Lower leg skin (tissue), 3 donors: ENCODE data around the gene RAB11FIP3.

ENCODE experiments used
- POLR2A ChIP-seq, 2 donors: fragments of 450-650 bp; IDR thresholded peaks; one replicate each; pipeline ENCODE4 v1.6.1; 2016 to 2017; ENCODE audit warnings: antibody characterized with exemption in 2 of 2, mild to moderate bottlenecking in 1 of 2, moderate library complexity in 1 of 2
- TF ChIP-seq, protein P1 (sequence below), 3 donors: fragments of 450-650 bp; IDR thresholded peaks; one replicate each; pipeline ENCODE4 v1.5.1; 2016; ENCODE audit warnings: antibody characterized with exemption in 3 of 3, mild to moderate bottlenecking in 3 of 3, moderate library complexity in 2 of 3

DNA sequence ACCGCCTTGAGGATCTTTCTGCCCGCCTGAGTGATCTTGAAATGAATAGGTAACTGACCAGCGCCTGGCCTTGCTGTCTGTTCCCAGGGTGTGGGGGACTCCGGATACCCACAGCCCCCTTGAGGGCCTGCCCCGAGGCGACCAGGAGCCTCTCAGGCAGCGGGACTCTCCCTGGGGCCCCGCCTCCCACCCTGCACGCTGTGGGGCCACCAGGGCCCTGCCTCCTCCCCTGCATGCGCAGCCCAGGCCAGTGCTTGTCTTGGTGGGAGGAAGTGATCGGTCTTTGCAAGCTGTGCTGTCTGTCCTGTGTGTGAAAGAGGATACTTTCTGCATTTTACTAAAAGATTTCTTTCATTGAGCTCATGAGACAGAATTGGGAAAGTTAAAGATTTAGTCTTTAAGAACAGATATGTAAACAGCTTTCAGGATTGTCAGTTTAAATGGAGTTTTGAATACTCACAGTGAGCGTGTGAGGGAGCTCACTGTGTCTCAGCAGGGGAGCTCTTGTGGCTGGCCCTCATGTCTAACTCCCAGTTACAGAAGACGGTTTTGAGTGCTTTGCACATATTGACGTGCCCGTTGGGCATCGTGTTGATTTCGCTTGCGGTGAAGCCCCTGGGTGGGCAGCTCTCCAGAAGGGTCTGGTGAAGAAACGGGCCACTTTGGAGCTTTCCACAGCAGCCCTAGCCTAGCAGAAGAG lies 65.9 kb downstream of the RAB11FIP3 start:
- TF ChIP-seq, protein P1, sequence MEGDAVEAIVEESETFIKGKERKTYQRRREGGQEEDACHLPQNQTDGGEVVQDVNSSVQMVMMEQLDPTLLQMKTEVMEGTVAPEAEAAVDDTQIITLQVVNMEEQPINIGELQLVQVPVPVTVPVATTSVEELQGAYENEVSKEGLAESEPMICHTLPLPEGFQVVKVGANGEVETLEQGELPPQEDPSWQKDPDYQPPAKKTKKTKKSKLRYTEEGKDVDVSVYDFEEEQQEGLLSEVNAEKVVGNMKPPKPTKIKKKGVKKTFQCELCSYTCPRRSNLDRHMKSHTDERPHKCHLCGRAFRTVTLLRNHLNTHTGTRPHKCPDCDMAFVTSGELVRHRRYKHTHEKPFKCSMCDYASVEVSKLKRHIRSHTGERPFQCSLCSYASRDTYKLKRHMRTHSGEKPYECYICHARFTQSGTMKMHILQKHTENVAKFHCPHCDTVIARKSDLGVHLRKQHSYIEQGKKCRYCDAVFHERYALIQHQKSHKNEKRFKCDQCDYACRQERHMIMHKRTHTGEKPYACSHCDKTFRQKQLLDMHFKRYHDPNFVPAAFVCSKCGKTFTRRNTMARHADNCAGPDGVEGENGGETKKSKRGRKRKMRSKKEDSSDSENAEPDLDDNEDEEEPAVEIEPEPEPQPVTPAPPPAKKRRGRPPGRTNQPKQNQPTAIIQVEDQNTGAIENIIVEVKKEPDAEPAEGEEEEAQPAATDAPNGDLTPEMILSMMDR (IDR thresholded peaks at IDR 0.05): no peak
- no peak for TF ChIP-seq POLR2A (IDR thresholded peaks at IDR 0.05)
